GM21526 (cell line): ENCODE data around the gene CCM2.

Experiments used
- ATAC-seq: cut with Tn5 transposase; IDR thresholded peaks from one replicate; pipeline ENCODE4 v1.9.1; 2021; ENCODE audit warnings: moderate library complexity; ENCODE audit not compliant: unreplicated experiment, low FRiP score

CCM2 gene

DNA sequence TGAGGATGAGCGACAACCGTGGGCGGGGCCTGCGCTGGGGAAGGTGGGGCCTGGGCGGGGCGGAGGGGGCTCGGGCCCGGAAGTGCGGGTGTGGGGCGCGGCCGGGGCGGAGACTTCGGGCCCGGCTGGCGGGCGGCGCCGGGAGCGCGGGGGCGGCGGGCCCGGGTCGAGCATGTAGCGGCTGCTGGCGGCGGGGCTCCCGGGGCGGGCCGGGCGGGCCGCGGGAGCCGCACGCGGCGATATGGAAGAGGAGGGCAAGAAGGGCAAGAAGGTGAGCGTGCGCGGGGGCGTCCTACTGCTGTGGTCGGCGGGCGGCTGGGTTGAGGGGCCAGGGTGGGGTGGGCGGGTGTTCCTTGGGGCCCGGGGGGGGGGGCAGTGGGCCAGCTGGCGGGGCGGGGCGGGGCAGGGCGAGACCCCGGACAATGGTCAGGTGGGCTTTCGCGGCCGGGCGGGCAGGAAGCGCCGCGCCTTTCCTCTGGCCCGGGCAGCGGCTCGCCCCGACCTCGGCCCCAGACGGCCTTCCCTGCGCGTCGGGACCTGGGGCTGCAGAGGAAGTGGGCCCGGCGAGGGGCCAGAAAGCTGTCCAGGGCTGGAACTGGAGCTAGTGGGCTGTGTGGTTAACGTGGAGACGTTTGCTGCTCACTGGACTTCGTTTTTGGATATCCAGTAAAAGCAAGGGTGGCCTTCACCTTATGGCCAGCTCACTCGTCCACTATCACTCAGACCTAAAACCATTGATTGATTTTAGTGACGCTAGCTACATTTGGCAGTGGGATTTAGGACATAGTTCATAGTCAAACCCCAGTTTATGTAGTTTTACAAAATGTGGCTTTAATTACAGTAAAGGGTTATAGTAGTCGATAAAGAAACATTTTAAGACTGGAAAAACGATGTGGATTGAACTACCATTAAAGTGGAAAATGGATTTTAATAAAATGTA lies at the start of gene CCM2:
Gene CCM2, plus strand, starts transcription at position 109 of the 940 bp plus-strand sequence. Its CDS starts 133 bp downstream, at position 242.
- no peak for ATAC-seq

DNA sequence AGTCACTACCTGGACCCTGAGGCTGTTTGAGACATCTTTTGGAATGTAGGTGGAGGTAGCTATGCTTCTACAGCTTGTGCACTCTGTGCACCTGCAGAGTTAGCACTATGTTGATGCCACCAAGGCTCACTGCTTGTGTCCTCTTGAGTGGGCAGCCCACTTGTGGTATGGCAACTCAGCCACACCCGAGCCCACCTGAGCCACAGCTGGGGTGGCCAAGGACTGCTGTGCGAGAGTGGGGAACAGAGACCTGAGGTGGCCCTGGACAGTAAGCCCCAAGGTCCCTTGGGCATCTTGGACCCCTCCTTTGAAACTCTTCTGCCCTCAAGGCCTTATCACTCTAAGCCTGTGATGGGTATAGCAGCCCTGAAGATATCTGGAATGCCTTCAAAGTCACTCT lies 46.8 kb upstream of the CCM2 start:
- no peak for ATAC-seq

DNA sequence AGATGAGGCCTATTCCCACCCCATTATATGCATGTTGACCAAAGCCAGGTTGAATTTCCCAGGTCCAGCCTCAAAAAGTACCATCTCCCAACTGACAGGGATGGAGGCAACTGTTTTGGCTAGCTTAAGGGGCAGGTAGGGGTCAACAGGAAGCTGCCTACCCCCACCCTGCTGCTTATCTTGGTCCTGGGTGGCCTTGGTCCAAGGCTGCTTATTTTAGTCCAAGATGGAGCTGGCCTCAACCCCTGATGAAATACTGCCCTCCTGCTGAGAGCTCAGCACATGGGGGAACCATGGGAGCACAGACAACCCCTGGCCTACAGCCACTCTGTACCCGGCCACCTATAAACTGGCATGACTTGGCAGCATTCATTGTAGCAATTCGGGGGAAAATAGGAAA lies 44.3 kb upstream of the CCM2 start:
- no peak for ATAC-seq

DNA sequence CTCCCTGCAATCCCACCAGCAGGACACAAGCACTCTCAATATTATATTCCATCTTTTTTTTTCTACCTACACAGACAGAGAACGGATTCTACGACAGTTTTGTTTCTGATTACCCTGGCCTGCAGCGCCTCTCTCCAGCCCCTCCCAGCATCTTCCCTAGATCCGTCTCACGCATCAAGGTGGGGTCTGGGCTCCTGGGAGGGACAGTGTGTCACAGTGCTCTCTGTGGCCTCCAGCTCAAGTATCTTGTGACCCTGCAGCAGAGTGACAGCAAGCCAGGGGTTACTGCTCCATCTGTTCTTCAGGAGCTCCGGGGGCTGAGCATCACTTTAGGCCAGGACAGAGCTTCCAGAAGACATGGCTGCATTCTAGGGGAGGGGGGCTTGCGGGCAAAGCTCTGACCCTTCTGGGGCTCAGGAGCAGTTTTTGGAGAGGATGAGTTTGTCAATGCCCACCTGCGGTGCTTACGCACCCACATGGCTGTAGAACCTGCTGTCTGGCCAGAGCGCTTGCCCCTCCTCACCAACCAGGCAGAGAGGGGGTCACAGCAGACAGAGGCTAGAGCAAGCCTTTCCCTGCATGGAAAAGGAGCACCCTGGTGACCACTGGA lies 43.7 kb upstream of the CCM2 start:
- ATAC-seq: no peak

DNA sequence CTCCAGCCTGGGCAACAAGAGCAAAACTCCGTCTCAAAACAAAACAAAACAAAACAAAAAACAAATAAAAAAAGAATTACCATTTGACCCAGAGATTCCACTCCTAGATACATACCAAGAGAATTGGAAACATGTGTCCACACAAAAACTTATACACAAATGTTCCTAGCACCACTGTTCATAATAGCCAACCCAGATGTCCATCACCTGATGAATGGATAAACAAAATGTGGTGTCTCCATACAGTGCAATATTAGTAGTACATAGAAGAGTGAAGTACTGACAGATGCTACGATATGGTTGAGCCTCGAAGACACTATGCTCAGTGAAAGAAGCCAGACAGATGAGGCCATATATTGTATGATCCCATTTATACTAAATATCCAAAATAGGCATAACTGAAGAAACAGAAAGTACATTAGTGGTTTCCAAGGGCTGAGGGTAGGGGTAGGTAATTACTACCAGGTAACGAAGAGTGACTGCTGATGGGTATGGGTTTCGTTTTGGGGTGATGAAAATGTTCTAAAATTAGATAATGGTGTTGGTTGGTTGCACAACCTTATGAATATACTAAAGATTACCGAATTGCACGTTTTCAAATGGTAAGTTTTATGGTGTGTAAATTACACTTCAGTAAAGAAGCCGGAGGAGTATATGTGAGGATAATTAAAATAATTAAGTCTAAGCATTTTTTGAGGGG lies 41.2 kb upstream of the CCM2 start:
- no peak for ATAC-seq

DNA sequence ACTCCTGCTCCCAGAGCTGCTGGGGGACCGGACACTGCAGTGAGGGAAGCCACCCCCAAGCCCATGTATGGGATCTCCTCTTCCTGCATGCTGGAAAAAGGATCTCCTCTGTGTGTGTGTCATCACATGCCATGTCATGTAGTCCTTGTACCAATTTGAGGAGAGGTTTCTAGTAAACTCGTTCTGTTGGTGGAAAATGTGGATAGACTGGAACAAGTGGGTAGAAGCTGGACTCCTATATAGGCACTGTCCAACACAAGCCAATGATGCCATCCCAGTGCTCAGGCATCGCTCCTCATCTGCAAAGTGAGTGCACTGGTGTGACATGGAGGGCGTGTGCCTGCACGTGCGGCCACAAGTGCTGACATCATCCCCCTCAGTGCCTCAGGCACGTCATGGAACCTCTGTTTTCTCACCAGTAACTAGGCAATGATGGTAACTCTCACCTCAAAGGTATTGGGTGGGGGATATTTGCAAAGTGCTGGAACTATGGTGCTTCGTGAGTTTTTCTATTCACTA lies 40.5 kb upstream of the CCM2 start:
- ATAC-seq: no peak

DNA sequence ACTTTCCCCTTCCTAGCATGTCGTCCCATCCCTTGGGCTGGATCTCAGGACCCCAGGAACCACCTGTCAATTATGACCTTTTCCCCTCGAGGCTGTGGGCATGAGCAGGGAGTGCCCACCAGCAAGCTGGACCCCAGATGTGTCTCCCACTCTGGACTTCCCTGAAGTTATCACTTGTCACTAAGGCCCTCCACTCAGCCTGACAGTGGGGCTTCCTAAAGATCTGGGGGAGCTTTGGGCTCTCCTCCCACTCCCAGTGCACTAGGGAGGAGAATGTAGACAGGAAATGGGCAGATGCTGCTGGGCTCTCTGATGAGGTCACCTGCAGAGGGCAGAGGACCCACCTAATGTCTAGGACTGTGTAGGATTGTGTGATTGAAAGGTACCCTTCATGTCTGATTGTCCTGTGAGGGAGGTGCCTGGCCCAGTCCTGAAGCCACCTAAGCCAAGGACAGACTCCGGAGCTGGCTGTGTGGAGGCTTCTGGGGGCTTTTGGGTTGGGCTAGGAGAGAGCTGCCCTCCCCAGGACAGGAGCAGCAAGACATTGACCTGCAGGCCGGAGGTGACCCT lies 39.9 kb upstream of the CCM2 start:
- ATAC-seq: no peak

DNA sequence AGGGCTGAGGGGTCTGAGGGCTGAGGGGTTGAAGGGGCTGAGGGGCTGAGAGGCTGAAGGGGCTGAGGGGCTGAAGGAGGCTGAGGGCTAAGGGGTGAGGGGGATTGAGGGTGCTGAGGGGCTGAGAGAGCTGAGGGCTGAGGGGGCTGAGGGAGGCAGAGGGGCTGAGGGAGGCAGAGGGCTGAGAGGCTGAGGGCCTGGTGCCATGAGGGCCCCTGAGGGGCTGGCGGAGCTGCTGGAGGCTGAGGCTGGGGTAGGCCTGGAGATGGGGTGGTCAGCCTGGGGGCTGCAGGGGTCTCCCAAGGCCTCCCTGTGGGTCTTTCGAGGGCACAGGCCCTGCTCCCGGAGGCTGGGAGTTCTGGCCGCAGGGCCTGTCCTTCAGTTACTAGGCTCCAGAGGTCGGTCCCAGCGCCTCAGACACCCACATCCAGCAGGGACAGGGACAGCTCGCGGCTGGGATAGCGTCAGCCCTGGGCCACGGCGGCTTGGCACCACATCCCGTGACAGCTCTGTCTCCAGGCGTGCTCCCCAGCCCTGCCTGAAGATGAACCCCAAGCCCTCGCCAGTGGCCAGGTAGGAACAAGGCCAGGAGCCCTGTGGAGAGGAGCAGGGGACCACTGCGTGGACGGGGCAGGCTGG lies 38.0 kb upstream of the CCM2 start:
- no peak for ATAC-seq

DNA sequence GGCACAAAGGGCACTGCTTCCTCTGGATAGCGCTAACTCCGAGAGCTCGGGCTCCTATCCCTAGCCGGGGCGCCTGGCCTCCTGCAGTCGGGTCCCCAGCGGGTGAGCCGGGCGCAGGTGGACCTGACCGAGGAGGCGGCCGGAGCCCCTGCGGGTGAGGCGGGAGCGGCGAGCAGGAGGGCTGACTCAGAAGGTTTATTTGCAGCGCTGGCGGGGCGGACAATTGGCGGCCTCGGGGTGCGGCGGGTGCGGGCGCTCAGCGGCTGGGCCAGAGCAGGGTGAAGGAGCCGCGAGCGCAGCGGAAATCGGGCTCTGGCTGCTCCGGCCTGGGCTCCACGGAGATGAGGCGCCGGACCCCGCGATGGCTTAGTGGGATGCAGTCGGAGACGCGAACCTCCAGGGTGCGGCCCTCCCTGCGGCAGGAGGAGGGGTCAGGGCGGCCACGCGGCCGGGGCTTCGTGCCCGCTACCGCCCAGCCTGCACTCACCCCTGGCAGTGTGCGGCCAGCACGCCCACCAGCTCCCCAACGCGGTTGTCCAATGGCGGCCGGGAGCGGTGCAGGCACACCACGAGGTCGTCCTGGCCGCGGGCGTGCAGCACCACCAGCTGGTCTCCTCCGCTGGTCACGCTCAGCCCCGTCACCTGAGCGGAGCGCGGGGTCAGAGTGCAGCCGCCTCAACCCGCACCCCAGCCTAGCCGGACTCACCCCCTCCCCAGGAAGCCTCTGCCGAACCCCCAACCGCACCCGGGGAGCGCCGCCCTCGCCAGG lies 37.3 kb upstream of the CCM2 start:
- no peak for ATAC-seq

DNA sequence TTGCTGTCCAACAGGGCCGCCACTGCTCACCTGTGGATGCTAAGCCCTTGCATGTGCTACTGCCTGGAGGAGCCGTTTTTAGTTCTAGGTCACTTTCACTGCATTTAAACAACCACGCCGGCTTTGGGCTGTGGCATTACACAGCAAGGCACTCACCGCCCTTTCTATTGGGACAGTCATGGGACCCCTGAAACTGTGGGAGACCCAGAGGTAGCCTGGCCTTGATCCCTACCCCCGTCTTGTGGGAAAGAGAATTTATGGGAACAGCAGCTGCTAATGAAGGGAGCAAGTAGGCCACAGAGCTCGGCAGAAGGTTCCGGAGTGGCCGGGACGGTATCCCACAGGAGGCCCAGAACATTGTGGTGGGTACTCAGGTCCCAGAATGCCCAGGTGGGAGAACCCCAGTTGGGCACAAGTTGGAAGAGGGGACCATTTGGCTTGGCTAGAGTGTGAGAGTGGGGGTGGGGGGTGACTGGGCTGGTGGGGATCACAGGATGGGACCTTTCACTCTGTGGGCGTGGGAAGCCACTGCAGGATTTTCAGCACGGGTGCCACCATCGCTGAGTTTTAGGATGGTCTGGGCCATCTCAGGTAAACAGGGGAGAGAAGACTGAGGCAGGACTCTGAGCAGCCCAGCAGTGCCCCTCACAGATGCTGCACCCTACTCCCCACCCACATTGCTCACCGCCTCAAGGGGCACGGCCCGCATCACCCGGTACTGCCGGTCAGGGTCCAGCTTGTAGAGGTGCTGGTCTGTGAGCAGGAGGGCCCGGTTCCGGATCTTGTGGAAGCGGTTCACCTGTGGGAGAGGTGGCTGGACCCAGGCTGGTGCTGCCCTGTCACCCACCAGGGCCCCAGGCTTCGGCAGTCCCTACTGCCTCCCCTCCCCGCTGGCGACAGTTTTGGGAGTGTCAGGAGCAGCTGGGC lies 36.4 kb upstream of the CCM2 start:
- ATAC-seq: no peak

DNA sequence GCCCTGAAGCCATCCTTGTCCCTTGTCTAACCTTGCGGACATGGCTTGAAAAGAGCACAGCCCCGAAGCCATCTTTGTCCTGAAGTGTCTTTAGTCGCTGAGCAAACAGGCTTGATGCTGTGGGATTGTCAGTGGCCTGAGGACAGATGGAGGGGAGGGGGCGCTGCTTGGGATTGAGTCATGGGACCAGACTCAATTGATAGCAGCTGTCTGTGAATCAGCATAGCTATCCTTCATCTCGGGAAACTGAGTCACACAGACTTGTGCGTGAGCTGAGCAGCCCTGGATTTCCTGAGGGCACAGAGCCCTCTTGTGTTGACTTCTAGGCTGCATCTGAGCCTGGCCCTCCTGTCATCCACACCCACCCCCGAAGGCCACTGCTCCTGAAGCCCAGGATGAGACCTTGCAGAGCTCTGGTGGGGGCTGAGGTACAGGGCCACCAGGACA lies 35.6 kb upstream of the CCM2 start:
- ATAC-seq: no peak

DNA sequence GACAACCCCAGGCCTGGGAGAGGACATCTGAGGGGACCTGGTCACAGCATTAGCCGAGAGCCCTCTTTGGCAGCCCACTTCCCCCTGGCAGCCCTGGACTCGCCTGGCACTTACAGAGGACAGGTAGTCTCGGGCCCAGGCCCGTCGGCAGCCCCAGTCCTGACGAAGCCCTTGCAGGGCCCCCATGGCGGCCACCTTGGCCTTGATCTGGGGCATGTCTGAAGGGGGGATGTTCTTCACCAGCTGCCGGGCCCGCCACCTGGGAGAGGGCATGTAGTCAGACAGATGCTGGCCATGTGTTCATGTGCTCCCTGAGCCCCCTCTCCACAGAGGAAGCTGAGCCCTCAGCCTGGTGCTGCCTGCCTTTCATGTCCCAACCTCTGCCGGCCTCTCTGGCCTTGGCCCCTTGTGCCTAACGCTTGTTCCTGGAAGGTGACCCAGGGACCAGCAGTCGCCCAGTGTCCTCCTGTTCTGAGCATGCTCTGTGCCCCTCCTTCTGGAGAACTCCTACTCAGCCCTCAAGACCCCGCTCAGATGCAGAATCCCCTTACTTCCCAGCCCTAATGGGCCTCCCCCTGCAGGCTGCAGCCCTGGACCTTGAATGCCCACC lies 35.1 kb upstream of the CCM2 start:
- no peak for ATAC-seq

DNA sequence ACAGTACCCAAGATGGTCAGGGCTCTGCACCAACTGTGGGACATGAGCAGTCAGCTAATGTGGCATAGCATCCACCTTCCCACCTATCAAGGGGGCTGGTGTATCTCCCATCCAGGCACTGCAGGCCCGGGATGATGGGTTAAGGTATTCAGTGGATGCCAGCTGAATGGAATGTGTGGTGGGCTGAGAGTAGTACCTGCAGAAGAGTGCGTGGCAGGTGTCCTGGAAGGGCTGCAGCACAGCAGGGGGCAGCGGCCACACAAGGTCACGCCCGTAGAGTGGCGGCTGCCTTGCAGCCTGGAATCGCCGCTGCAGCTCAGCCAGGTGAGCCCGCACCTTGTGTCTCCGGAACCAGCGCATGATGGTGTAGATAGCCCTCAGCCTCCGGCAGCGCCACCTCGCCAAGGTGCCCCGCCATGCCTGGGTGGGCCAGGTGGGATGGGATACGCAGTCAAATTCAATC lies 34.5 kb upstream of the CCM2 start:
- ATAC-seq: no peak

DNA sequence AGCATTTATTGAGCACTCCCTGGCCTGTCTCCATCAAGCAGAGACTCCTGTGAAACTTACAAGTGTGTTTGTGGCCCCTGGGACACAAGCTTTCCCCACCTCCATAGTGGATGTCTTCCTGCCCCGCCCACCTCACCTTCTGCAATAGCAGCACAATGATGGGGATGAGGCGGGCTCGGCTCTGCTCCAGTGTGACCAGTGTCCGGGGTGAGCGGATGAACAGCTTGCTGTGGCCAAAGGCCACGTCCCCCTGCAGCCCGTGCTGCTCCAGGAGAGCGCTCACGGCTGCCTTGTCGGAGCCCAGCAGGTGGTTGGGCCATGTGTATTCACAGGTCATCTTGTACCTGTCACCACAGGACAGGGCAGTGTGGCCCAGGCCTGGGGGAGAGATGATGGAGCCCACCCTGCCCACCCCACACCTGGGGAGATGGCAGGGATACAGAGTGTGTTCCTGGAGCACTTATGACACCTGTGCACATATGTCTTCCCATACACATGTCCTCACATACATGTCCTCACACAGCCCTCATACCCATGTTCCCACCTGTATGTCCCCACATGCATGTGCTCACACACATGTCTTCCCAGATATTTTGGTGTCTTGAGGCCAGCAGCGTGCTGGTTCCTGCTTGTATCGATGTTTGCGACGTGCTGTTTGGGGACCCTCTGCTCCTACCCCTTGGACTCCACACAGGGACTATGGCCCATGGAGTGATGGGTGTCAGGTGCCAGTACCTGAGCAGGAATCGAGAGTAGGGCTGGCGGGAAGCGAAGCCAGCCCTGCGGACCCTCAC lies 33.9 kb upstream of the CCM2 start:
- ATAC-seq: no peak

DNA sequence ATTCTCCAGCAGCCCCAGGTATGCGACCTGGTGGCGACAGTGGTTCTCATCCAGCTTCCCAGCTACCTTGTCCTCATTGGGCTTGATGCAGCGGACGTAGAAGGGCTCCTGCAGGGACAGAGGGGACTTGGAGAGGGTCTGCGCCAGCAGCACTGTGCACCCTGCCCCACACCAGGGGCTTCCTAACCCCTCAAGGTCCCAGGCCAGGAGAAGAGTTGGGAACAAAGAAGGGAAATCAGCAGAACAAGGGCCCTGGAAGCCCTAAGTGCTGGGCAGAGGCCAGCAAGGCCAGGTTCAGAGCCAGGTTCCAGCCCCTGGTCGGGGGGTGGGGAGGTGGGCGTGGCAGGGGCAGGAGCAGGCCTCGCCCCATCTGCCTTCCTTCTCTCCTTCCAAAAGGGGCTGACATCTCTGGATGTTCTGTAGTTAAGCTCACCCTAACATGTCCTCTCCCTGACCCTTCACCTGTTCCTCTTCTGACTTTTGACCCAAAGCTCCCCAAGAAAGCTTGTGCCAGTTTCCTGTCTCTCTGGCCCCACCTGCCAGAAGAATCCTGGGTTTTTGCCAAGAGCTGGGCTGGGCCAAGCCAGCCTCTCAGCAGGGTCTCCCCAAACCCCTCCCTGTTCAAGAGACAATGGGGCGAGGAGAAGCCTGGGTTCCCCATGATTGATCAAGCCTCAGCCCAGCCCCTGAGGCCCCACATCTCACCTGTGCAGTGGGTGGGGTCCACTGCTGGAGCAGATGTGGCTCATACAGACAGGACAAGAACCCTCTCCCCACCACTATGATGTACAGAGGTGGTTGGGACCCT lies 33.1 kb upstream of the CCM2 start:
- ATAC-seq: no peak
